GM18870 (cell line): ENCODE measurements around the gene SEMA3D.

Source experiments
- ATAC-seq: cut with Tn5 transposase; IDR thresholded peaks from one replicate; pipeline ENCODE4 v1.9.1; 2021; ENCODE audit warnings: moderate library complexity; ENCODE audit not compliant: unreplicated experiment

SEMA3D gene

GRCh38 chr7:85081392-85081791 lies 105.5 kb downstream of the SEMA3D start:
- no peak for ATAC-seq

DNA sequence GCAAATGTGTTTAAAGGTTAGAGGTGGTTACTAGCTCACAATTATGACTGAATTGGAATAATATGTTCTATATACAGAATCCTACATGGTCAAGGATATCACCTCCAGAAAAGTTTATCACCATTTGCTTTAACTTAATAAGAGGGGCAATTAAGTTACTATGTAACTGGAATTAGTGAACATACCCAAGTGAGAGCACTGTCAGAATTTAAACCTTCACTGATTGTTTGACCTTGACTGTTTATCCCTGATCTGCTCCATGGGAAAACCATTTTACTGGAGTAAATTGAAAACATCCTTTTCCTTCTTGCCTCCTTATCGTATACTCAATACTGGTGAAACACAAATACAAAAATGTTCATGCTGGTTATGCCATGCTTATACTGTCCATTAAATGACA lies 107.4 kb downstream of the SEMA3D start:
- ATAC-seq = no peak

DNA sequence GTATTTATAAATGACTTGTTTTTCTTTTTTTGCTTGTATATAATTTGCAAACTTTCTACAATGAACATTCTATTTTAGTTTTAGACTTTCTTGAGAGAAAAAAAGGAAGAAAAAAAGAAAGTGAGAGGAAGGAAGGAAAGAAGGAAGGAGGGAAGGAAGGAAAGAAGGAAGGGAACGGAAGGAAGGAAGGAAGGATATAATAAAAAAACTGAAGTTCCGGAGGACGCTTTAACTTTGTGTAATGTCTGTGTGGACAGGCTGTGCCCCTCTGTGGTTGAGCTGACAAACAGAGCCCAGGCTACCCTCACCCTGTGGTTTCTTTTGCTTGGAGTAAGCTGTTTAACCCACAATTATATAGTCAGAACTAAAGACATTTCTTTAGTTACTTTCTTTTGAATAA lies 108.7 kb downstream of the SEMA3D start:
- no peak for ATAC-seq

GRCh38 chr7:85075864-85076263 lies 111.0 kb downstream of the SEMA3D start:
- no peak for ATAC-seq

DNA sequence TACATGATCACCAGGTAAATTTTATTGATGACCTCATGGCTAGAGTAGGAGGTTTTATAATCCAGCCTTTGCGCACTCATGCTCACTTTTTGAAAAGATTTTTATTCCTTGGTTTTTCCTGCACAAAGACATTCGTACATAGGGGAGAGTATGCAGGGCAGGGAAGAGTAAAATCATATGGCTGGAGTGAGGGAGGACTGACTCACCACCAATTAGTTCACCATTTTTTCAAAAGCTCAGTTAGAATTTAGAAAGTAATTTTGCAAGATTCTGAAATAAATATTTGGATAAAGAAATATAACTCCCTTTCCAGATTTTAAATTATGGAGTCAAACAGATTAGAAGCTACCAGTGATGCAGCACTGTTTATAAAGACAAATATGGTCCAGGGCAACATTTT lies 111.9 kb downstream of the SEMA3D start:
- no peak for ATAC-seq

DNA sequence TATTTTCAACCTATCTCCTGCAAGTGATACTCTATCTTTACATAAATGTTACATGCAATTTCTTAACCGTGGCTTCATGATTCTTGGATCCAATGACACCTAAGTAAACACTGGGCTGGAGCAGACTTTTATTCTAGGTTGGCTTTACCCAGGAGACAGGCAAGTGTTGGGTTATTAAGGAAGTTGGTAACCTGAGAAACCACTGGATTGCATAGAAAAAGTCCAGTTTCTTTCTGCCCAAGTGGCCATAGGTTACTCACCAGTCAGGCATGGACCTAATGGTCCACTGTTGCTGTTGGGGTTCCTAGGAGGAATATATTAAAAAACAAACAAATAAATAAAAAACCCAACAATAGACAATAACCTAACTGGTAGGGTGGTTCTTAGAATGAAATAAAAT lies 112.8 kb downstream of the SEMA3D start:
- ATAC-seq = no peak

DNA sequence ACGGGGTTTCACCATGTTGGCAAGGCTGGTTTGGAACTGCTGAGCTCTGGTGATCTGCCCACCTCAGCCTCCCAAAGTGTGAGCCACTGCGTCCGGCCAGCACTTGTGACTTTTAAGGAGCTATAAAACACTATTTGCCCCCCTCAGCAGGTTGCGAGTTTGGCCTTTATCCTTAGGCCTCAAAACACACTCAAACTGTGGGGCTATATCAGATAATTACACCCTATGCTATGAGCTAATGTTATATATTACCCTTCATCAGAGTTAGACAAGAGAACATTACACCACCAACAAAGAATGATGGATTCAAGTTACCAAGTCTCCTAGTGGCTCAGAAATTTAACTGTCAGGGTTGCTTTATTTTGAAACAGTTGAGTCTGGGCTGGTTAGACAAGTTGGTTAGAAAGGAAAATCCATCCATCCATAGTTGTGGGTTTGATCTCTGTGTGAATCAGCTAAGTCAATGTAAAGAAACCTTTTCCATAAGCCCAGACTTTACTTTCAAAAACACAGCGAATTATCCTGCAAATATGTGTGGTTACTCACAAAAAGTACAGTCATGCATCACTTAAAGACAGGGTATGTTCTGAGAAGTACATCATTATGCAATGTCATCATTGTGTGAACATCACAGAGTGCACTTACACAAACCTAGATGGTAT lies 115.8 kb downstream of the SEMA3D start:
- ATAC-seq = no peak

DNA sequence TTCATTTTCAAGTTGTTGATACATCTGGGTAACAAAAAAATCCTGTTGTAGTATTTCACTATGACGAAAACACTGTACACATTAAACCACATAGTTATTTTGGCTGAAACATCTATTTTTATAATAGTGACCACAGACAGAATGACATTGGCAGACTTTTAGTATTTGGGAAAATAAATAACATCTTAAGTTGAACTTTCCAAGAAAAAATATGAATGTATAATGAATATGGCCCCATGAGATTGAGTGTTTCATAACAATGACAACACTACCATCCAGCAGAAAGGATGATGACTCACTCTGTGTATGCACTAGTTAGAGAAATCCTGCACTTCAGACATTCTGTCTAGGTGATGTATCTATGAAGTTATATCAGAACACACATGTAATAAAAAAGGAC lies 118.1 kb downstream of the SEMA3D start:
- no peak for ATAC-seq

DNA sequence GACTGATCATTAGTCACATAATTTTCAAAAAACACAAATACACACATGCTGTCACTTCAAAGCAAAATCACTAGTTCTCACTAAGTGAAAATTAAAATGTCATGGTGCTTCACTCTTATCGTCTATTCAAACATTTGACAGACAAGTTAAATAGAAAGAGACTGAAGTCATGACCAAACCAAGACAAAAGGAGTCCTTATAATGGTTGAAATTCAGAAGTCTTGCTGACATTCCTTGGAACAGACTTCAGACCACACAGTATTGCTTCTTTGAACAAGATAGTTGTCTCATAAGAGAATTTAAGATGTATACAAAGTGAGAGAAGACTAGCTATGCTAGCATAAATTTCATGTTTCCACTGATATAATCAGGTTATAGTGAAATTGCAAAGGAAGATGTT lies 119.5 kb downstream of the SEMA3D start:
- no peak for ATAC-seq

GRCh38 chr7:85065888-85066485 lies 120.9 kb downstream of the SEMA3D start:
- ATAC-seq = no peak

GRCh38 chr7:85065306-85065705 lies 121.5 kb downstream of the SEMA3D start:
- ATAC-seq = no peak

GRCh38 chr7:85062651-85063050 lies 124.2 kb downstream of the SEMA3D start:
- ATAC-seq = no peak

DNA sequence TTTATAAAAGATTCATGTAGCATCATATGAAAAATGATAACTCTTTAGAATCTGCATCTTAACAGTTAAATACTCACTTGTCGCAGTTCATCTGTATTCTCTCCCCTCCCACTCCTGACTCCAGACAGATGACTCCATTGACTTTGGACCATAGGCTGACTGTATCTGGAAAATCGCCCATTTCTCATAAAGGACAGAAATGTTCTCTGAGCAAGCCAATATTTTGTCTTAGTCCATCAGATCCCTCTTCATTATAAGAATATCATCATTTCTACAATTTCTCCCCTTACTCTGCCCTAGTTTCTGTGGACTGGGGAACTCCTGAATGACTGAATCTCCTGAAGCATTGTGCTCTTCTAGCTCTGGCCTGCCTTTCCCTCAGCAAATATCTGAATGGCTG lies 125.4 kb downstream of the SEMA3D start:
- ATAC-seq = no peak

DNA sequence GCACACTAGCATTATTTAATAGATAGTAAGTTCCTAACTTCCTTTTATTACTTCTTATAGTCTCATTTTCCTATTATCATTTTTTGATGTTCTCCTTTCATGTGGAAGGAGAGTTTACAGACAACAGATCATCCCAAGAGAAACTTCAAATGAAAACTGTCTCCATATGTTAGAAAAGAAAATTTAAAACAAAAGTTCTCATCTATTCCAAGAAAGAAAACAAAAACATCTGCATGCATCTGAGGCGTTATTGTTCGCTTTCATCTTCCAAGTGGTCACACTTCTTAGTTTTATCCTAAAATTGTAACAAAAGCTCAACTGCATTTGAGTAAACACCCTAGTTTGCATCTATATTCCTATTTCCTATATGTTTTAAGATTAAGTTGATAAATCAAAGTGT lies 126.2 kb downstream of the SEMA3D start:
- no peak for ATAC-seq

GRCh38 chr7:85055906-85056305 lies 130.9 kb downstream of the SEMA3D start:
- no peak for ATAC-seq

- no peak for ATAC-seq
Measured at GRCh38 chr7:85055196-85055595, 131.7 kb downstream of the SEMA3D start.

DNA sequence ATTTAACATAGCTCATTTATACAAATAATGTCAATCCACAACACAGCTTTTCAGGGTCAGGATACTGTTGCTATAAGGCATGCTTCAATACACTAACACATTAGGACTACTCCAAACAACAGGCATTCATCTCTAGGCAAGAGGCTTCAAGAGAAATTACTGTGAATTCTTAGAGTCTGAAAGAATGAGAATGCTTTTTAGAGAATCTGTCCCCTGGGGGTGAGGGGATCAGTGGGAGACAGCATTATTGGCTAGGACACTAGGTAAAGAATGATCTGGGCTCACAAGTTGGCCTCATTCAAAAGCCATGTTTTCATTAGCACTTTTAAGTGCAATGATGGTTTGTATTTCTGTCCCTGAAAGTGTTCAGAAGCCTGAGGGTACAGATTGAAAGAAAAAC lies 132.6 kb downstream of the SEMA3D start:
- no peak for ATAC-seq

- no peak for ATAC-seq
Measured at GRCh38 chr7:85052894-85053293, 134.0 kb downstream of the SEMA3D start.

GRCh38 chr7:85052056-85052737 lies 134.7 kb downstream of the SEMA3D start:
- ATAC-seq = no peak

DNA sequence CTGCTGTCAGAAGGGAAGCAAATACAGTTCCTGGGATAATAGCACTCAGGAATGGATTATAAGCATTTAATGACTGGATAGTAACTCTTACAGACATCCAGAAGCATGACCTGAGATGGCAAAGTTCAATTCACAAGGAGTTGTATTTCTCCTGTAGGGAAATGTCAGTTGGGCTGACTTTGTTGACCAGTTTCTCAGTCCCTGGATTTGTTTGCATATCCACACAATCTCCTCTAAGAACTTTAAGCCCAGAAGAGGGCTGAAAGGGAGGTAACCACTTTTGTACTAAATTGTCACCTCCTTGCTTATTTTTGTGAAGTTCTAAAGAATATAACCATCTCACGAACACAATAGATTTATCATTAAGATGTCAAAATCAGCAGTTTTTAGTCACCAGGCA lies 140.3 kb downstream of the SEMA3D start:
- no peak for ATAC-seq

DNA sequence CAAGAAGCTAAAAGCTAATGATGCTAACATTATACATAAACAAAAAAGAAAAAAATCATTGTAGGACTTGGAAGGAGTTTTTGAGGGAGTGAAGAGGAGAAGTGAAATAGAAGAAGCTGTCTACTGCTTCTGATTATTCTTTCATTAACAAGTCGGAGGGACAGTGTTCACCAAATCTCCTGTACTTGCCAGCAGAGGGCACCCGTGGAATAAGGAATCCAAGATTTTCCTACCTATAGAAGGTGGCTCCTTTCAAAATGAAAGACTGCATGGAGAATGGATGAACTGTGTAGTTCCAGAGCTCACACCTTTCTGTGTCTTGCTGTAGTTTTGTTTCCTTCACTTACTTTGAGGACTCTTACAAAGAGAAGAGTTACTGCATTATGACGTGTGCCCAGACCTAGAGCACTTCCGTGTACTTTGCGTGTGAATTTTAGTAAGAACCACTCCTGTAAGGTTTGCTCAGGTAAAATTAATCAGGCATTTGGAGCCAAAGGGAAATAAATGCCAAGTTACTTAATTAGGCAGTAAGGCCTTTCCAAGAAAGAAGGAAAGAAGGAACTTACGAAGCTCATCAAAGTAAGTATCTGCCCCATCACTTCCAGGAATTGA lies 145.1 kb downstream of the SEMA3D start:
- no peak for ATAC-seq
